GM18858 (cell line): ENCODE results near the gene ORM1.

ENCODE experiments used
- ATAC-seq: cut with Tn5 transposase; IDR thresholded peaks from one replicate; pipeline ENCODE4 v1.9.1; 2021; ENCODE audit not compliant: unreplicated experiment

ORM1 gene

DNA sequence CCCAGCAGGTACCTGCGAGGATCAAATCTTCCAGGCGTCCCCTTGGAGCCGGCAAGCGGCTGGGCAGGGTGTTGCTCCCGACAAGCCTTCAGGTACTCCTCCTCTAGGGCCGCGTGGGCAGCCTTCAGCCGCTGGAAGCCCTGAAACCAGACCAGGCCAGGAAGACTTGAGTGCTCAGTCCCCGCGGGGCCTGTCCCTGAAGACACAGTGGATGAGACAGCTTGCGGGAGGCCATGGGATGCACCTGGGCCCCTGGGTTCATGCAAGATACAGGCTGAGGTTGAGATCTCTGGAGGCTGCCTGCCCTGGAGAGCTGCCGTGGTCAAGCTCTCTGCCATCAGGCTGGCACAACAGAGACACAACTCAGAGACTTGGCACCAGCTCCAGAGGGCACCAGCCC lies 39.5 kb downstream of the ORM1 start:
- no peak for ATAC-seq

DNA sequence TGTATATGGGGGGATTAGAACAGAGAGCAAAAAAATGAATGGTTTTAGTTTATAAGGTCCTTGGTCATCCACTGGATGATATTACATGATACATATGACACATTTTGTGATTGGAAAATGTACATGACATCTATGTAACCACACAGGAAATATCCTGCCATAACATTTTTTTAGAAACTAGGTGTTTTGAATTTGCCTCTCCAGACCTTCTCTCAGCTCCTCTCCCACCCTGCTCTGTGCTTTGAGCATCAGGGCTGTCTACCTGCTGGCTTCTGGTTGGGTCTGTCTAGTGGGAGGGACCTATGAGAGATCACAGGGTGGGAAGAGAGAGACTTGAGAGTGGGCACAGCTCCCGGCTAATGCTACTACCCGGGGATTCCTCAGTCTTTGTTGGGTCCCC lies 40.5 kb downstream of the ORM1 start:
- ATAC-seq: no peak

DNA sequence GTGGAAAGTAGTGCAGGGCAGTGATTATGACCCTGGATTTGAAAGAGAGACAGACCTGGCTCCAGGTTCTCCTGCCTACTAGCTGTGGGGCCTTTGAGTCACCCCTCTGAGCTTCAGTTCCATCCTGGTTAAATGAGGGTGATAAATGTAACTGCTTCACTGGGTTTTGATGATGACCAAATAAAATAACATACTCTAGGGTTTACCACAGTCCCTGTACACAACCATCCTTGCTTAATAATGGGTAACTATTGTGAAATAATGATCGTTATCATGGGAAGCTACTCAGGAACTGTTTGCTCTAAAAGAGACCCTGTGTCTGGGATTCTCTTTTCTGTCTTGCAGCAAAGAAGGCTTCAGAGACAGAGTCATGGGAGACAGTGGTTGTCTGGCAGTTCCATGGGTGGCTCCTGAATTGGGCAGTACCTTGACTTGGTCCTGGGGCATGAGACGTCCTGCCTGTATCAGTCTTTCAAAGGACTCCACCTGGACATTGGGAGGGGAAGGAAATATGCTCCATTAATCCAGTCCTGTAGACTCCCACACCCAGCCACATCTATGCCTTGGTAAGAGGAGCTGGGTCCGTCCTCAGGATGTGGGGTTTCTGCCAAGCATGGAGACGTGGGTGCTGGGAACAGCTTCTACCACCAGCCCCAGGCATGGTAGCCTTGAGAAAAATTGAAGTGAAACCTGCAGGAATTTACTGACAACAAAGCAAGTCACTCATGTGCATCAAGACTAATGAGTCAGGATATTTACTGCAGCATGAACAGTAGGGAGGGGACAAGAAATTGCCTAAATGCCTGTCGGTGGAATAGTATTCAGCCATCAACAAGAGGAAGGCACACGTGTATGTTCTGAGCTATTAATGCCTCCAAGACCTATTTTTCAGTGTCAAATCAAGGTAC lies 41.5 kb downstream of the ORM1 start:
- ATAC-seq: no peak

DNA sequence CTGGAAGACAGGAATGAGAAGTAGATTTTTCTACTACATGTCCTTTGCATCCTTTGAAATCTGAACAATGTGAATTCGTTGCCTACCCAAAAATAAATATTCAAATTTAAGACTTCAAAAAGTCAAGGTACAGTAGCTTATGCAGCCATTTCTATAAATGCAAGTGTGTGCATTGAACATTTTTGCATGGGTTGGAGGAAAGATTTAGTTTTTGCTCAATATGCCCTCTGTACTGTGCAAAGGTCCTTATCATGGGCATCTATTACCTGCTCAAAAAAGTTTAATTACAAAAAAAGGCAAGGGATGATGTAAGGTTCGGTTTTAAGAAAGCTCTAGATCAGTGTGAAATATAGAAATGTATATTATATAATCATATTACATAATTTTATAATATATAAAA lies 42.3 kb downstream of the ORM1 start:
- ATAC-seq: no peak

DNA sequence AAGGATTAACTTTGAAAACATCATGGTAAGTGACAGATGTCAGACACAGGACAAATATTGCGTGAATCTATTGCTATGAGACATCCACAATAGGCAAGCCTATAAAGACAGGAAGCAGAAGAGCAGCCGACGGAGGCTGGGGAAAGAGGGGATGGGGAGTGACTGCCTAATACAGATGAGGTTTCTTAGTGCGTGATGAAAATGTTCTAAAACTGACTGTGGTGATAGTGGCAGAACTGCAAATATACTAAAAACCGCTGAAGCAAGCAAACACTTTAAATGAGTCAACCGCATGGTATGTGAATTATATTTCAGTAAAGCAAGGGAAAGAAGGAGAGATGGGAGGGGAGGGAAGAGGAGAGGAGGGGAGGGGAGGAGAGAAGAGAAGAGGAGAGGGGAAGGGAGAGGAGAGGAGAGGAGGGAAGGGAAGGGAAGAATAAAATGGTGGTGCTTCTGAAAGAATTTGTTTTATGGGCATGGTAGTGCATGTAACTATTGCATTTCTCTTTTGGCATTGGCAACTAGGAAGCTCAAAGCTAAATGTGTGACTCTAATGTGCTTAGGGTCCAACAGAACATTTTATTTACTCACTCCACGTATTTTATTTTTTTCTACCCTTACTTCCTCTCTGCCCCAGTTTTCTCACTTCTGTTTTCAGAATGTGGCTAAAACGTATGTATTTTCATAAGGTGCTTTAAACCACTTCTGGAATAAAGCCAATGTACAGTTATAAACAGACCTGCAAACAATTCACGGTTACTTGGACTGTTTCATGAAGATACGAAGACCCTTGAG lies 43.6 kb downstream of the ORM1 start:
- peak; percentile 46 for ATAC-seq

DNA sequence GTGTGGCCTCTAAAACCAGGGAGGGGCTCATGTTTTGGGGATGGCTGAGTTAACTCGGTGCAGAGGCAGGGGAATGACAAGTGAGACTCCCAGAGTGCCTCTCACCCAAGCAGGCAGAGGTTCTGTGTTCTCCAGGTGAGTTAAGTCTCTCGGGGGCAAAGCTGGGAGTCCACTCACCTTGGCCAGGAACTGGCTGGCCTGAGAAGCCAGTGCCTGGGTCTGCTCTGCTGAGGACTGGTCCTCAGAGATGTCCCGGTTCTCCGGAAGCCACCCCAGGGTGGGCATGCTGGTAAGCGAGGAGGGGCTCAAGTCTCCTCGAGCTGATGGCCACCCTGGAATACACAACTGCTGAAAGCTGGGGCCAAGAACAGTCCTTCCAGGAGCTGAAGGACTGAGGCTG lies 44.5 kb downstream of the ORM1 start:
- no peak for ATAC-seq

DNA sequence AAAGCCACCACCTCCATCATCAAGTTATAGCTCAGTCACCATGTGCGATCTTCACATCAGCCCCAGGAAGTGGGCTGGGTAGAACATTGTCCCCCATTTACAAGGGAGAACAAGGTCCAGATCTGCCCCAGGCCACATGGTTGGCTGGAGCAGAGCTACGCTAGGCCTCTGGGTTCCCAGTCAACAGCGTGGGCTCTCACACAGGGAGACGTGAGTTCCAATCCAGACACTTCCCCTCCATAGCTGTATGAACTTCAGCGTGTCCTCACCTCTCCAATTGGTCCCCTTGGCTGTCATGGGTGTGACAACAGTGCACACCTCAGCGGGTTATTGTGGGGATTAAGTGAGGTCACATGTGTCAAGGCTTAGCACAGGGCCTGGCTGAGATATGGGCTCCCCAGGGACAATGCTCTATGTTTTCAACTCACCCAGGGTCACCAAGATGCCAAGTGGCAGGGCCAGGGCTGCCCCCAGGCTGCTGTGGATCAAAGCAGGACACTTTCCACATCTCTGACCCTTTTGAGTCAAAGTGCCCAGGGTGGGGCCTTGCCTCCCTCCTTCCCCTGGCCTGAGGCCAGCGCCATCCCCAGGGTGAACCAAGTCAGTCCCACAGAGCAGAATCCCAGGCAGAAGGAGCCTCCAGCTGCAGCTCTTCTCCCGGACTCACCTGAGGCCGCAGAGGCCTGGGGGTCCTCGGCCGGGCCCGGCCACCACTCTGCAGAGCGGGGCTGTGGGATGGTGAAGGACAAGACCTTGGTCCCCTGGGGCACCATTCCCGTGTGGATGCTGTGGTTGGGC lies 45.1 kb downstream of the ORM1 start:
- ATAC-seq: no peak

DNA sequence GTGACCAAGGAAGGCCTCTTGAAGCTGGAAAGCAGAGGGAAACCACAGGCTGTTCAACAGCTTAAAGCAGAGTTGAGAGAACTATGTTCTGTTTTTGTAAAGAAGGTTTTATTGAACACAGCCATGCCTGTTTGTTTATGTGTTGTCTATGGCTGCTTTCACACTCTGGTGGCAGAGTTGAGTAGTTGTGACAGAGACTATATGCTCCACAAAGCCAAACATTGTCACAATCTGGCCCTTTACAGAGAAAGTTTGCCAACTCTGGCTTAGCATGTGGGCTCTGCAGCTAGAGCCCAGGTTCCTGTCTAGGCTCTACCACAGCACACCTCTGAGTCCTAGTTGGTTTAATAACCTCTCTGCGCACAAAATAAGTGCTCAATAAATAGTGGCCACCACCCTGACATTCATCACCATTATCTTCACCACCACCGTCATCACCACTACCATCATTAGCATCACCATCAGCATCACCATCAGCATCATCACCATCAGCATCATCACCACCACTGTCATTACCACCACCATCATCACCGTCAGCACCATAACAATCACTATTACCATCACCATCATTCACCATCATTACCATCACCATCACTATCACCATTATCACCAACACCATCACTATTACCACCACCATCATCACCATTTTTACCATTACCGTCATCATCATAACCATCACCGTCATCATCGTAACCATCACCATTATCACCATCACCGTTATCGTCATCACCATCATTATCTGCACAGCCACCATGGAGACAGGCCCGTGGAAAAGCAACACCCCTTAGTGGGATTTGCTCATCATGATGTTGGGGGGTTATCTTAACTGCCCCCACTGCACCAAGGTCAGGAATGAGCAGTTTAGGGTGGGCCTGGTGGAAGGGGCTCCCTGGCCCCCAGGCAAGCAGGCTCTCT lies 46.6 kb downstream of the ORM1 start:
- ATAC-seq: no peak

DNA sequence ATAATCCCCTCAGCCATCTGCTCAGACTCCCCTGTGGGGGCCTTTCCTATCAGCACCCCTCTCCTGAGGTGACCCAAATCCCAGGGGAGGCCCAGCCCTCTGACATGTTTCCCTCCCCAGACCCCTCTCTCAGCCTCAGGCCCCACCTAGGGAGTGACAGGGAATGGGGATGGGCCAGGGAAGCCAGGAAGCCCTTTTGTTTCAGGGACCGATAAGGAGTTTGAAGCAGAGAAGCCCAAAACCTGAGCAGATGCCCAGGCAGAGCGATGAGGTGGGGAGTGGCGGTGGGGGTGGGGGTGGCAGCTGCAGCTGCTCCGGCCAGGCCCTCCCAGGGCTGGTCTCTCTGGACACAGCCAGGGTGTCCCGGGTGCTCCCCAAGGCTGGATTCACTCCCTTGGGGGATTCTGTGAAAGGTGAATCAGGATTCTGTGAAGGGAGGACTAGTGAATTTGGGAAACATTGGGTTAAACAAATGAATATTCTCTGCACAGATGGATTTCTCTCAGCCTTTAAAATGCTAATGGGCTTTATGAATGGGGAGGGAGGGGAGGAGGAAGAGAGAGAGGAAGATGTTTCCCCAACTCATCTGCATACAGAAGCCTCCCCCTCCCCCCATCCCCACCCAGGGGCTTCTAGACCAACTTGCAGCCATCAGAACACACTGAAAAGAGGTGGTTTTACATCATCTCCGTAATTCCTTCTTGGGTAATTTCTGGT lies 47.5 kb downstream of the ORM1 start:
- ATAC-seq: no peak

DNA sequence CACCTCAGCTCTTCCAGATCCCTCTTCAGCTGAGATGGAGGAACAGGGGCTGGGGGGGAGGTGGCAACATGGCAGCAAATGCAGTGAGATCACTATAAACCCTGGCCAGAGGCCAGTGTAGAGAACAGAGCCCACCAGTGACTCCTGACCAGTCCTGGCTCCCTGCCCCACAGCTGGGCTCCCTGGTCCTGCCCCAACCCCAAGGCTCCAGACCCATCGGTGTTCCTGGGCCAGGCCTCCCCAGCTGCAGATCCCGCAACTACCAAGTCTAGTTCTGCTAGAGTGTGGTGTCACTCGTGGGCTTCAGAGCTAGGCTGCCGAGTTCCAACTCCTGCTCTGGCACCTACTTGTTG lies 48.0 kb downstream of the ORM1 start:
- no peak for ATAC-seq

DNA sequence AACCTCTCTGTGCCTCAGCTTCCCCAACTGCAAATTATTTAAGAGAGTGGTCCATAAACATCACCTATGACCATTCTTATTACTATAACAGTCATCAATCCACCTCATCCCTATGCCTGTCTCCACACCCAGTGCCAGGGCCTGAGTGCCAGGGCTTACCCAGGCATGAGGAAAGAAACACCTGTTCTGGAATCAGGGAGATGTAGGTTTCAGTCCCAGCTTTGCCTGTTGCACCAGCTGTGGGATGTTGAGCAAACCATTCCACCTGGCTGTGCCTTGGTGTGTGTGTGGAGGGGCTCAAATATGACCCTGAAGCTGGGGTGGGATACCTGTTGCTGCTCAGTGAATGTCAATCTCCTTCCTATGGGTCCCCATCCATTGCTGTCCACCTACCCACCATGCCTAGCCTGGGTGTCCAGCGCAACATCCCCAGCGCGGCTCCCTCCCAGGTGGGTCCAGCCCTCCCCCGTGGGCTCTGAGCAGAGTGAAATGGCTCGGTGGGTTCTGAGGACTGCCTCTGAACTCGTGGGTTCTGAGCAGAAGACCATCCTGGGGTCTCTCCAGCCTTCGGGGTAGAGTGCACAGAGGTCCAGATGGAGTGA lies 48.5 kb downstream of the ORM1 start:
- ATAC-seq: no peak

DNA sequence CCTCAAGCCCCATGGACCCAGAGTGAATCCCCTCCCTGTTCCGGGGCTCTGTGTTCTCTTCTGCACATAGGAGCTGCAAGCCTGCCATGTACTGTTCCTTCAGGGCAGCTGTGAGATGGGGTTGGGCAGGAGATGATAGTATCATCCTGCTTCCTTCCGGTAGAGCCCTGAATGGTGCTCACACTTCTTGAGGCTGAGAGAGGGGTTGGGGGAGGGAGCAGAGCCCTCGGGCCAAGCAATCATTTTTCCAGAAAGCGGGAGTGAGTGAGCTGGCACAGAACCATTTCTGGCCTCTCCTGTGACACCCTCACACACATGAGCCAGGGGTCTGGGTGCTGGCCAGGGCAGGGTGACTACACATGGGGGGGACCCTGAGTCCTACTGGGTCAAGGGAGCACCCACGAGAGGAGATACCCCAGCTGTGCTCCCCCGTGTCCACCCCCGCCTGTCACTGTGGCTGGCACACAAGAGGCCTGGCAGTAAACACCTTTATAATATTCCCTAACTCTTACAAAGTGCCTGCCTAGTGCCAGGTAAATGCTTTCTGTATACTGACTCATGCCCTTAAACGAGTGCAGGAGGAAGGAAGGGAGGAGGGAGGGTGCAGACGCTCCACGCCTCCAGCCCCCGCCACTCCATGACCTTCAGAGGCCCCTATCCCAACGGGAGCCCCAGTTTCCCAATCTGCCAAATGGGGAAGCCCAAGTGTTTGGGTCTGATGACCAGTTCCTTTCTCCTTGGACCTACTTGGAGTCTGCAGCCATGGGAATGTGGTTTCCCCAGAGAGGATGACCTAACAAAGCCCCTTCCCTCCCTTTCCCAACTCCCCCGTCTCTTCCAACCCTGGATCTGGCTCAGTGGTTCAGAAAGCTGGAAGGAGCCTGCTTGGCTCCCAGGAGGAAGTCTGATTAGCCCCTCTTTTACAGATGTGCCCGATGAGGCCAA lies 49.3 kb downstream of the ORM1 start:
- ATAC-seq: no peak

DNA sequence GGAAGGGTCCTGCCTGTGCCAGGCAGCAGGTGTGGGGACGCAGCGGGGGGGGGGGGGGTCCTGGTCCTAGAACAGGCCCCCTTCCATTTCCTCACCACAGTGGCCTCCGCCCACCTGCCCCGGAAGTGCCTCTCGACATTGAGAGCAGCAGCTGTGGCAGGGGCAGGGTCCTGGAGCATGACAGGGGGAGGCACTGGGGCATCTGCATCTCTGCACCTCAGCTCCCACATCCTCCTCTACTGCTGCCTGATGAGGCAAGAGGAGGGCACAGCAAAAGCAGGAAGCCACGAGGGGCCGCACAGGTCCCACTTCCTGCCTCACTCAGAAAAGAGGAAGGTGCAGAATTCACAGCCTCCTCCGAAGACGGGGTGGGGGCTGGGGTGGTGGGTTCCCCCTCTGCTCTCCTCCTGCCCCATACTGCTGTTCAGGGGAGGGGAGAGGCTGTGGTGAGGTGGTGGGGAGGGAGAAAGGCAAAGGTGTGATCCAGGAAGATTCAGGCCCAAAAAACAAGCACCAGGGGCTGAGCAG lies 50.1 kb downstream of the ORM1 start:
- ATAC-seq: peak; percentile 90

DNA sequence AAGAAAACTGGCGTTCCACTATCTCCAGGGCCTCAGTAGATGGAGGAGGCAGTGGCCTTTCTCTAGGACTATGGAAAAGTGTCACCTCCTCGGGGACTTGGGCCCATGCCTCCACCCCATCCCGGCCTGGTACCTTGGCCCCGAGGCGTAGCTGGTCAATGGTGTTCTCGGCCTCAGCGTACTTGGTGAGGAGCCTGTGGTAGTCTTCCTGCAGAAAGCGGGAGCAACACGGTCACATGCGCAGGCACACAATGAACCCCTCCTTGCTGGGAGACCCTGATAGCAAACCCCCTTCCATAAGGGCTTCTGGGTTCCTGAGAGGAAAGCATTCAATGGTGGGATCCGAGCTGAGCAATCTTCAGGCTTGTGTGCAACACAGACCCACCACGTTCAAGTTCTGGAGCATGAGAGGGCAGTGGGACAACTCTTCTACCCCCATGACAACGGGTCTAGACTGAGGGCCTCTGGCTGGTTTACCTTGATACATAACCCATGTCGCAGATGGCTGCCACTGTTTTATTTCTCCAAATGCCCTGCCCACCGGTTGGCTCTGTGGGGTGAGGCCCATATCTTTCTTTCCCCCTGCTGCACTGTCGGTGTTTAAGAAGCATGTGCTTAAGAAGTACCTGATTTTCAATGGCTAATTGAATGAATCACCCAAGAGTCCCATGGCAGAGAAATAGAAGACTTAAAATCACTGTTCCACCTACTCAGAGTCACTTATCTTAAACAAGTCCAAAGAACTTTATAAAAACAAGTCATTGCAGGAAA lies 51.2 kb downstream of the ORM1 start:
- ATAC-seq: no peak

DNA sequence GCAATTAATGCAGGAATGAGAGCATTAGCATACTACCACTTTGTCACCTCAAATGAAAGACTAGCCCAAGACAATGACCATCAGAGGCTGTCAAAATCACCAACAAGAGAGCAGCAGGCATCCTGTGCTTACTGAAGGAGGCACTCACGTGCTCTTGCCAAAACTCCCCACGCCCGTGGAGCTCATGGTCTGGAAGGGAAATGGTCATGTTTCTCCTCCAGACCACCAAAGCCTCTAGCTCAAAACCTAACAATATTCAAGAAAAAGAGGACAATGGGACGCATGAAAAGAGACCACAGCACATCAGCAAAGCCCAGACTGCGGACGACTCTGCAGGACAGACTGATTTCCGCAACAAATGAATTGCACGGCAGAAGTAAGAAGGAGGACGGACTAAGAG lies 52.0 kb downstream of the ORM1 start:
- ATAC-seq: no peak

DNA sequence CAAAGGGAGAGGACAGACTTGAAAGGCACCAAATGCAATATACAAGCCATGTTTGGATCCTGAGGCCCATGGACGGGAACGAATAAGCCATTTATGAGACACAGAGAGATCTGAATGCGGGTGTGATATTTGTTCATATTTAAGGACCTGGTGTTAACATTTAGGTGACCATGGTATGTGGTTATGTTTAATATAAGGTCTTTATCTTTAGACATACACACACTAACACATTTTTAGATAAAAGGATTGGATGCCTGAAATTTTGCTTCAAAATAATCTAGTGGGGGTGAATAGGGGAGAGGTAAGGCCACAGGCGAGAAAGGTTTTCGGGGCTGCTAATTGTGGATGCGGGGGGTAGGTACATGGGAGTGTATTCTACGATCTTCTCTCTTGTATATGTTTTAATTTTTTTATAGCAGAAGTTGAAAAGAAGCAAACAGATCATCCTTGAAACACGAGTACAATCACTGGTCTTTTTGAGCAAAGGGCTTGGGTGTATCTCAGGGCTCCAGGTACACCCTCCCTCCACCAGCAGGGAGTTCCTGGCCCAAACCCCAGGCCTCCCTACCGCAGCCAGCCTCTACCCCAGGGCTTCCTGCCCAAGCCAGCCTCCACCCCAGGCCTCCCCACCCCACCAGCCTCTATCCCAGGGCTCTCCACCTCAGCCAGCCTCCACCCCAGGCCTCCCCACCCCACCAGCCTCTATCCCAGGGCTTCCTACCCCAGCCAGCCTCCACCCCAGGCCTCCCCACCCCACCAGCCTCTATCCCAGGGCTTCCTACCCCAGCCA lies 52.7 kb downstream of the ORM1 start:
- no peak for ATAC-seq
